ENCODE results near the gene HDAC9. TPM values are rescaled to one million over a fixed set of nuclear protein-coding genes. Genes with fewer than 3 reads are reported as not detected.

Gene HDAC9
- total and polyA plus RNA-seq, 2 donors: 4.8 to 12.2 TPM

DNA sequence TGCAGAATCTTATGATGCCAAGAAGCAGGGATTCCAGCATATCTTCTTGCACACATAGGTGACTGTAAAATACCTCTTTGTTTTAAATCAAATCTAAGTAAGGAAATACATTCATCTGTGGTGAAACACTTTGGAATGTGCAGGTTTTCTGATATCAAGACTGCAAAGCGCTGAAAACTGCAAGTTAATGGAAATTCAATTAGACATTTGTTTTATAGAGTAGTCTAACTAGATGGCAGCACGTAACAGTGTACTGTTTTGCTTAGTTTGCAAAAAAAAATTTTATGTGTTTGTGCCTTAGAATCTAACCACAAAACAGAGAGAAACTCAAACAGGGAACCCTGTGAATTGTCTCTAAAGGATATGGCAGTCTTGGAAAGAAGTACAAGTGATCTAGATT, 259.2 kb downstream of the HDAC9 start:
- no peak overlapping the region for H3K4me3 ChIP-seq (ENCODE audit: low read length in 2 of 2)
- no peak for DNase-seq (ENCODE audit: low read depth in 6 of 9, low spot score in 9 of 9)

DNA sequence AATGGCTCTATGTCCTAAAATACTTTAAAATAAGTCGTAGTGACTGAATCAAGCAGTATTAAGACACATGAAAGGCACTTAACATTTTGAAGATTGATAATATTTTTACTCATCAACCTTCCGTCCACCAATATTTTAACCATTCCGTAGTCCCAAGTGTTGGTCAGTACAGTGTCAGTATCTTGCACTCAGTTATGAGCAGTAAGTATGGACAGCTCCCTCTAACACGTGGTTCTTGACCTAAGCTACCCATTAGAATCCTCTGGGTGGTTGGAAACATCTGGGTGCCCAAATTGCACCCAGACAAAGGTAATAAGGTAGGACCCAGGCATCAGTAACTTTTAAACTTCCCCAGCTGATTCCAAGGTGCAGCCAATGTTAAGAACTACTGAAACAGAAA, 260.2 kb downstream of the HDAC9 start:
- DNase-seq (ENCODE audit: low read depth in 6 of 9, low spot score in 9 of 9): no peak
- Histone ChIP-seq H3K4me1 (ENCODE audit: control insufficient read depth in 2 of 2, insufficient read depth in 2 of 2, low read length in 2 of 2) (no peaks in the 10 kb centered on the region), H3K9me3 (ENCODE audit: control insufficient read depth in 2 of 2, insufficient read depth in 1 of 2, low read length in 1 of 2) (no peaks in the 10 kb centered on the region), H3K27me3 (ENCODE audit: control insufficient read depth in 2 of 2, insufficient read depth in 1 of 2, low read length in 1 of 2) (no peaks in the 10 kb centered on the region), H3K4me3 (ENCODE audit: low read length in 2 of 2) (no peak overlapping the region), H3K36me3 (ENCODE audit: control insufficient read depth in 2 of 2, insufficient read depth in 2 of 2, low read length in 1 of 2) (no peaks in the 10 kb centered on the region), H3K27ac (ENCODE audit: low read depth in 1 of 2, low read length in 1 of 2) (no peak overlapping the region)
- 92% methylated on average over 4 of the region's 4 CpGs for WGBS

More for the DNA sequence above, 259.2 kb downstream of the HDAC9 start:
- H3K27ac ChIP-seq (ENCODE audit: low read depth in 1 of 2, low read length in 1 of 2): no peak overlapping the region
- H3K27me3 ChIP-seq (ENCODE audit: control insufficient read depth in 2 of 2, insufficient read depth in 1 of 2, low read length in 1 of 2): no peaks in the 10 kb centered on the region
- no peaks in the 10 kb centered on the region for H3K9me3 ChIP-seq (ENCODE audit: control insufficient read depth in 2 of 2, insufficient read depth in 1 of 2, low read length in 1 of 2)
- H3K4me1 ChIP-seq (ENCODE audit: control insufficient read depth in 2 of 2, insufficient read depth in 2 of 2, low read length in 2 of 2): no peaks in the 10 kb centered on the region
- WGBS: 87% methylated on average over 2 of the region's 2 CpGs
- no peaks in the 10 kb centered on the region for H3K36me3 ChIP-seq (ENCODE audit: control insufficient read depth in 2 of 2, insufficient read depth in 2 of 2, low read length in 1 of 2)

DNA sequence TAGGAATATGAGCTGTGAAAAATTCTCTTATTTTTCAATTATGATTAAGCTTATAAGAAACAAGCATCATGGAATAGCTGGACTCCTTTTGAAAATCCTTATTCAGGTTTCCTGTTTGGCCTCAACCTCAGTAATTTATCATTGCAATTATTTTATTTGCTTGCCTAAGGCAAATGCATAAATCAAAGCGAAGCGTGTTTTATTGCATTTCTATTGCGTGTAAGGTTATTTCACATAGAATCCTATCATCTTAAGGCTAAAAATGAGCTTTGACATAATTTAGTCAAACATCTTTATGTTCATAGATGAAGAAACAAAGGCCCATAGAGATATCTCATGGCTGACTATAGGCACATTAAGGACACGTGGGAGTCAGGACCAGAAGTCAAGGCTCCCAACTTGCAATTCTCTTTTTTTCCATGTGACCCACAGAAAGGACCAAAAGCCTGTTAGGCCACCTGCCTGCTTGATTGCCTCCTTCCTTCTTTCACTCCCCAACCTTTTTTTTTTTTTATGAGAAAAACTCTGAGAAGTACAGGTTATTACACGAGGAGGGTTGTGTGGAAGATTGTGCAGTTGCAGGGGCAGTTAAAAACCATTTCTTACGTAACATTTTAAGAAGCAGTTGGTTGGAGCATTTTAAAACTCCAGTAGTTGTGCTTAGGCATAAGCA, 261.0 kb downstream of the HDAC9 start:
- Histone ChIP-seq H3K9me3 (ENCODE audit: control insufficient read depth in 2 of 2, insufficient read depth in 1 of 2, low read length in 1 of 2) (no peaks in the 10 kb centered on the region), H3K36me3 (ENCODE audit: control insufficient read depth in 2 of 2, insufficient read depth in 2 of 2, low read length in 1 of 2) (no peaks in the 10 kb centered on the region), H3K27me3 (ENCODE audit: control insufficient read depth in 2 of 2, insufficient read depth in 1 of 2, low read length in 1 of 2) (no peaks in the 10 kb centered on the region), H3K27ac (ENCODE audit: low read depth in 1 of 2, low read length in 1 of 2) (no peak overlapping the region), H3K4me3 (ENCODE audit: low read length in 2 of 2) (no peak overlapping the region), H3K4me1 (ENCODE audit: control insufficient read depth in 2 of 2, insufficient read depth in 2 of 2, low read length in 2 of 2) (no peaks in the 10 kb centered on the region)
- 95% methylated on average over 6 of the region's 6 CpGs for WGBS
- no peak for DNase-seq (ENCODE audit: low read depth in 6 of 9, low spot score in 9 of 9)

DNA sequence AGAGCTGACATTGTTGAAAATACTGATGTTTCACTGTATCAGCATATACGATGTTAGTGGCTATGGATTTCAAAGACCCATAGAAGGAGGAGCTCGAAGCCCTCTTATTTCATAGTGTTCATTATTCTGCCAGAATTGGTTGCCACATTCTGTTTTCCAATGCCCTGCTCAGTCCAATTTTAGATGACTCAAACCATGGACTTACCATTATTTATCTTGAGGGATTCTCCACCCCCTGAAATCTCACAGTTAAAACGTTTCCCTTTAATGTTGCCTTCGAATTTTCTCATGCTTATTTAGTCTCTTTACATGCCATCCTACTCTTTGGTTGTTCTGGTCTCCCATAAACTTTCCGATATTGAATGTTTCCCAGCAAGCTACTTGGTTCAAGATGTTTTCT, 264.5 kb downstream of the HDAC9 start:
- Histone ChIP-seq H3K9me3 (ENCODE audit: control insufficient read depth in 2 of 2, insufficient read depth in 1 of 2, low read length in 1 of 2) (no peaks in the 10 kb centered on the region), H3K4me3 (ENCODE audit: low read length in 2 of 2) (no peak overlapping the region), H3K27ac (ENCODE audit: low read depth in 1 of 2, low read length in 1 of 2) (no peak overlapping the region), H3K36me3 (ENCODE audit: control insufficient read depth in 2 of 2, insufficient read depth in 2 of 2, low read length in 1 of 2) (no peaks in the 10 kb centered on the region), H3K4me1 (ENCODE audit: control insufficient read depth in 2 of 2, insufficient read depth in 2 of 2, low read length in 2 of 2) (no peaks in the 10 kb centered on the region), H3K27me3 (ENCODE audit: control insufficient read depth in 2 of 2, insufficient read depth in 1 of 2, low read length in 1 of 2) (no peaks in the 10 kb centered on the region)
- DNase-seq (ENCODE audit: low read depth in 6 of 9, low spot score in 9 of 9): no peak
- 93% methylated on average over 5 of the region's 5 CpGs for WGBS

DNA sequence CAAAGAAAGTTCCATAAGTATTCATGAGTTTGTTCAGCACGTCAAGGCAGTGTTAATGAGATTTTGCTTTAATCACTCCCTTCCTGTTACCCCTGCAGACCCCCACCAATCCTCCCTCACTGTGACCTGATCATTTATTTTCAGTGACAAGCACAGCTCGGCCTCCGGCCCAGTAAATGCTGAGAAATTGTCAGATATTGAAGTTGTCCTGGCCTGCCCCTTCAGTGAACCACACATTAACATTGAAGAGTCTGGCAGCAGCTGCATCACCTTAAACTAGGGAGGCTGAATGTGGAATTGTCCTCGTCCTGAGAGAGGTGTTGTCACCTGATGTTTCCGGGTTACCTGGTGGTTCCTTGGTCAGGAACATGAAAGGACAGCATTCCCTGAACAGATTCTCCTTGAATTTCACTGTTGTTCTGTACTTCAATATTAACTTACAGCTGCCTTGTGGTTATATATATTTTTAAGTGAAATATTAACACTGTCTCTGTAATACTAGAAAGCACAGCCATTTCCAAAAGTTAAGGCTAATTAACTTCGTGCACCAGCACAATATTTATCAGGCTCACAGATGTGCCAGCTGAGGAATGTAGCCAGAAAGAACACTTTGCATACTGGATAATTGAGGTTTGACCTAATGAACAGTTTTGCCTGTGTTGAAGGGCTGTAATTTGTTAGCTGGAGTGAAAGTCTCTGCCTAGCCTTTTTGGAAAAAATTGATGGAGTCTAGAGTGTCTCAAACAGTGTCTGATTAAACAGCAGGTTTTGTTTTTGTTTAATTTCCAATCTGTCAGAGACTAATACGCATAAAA, 265.3 kb downstream of the HDAC9 start:
- 89% methylated on average over 7 of the region's 7 CpGs for WGBS
- no peak overlapping the region for H3K4me3 ChIP-seq (ENCODE audit: low read length in 2 of 2)
- DNase-seq (ENCODE audit: low read depth in 6 of 9, low spot score in 9 of 9): no peak
- H3K27ac ChIP-seq (ENCODE audit: low read depth in 1 of 2, low read length in 1 of 2): no peak overlapping the region
- H3K36me3 ChIP-seq (ENCODE audit: control insufficient read depth in 2 of 2, insufficient read depth in 2 of 2, low read length in 1 of 2): no peaks in the 10 kb centered on the region
- H3K27me3 ChIP-seq (ENCODE audit: control insufficient read depth in 2 of 2, insufficient read depth in 1 of 2, low read length in 1 of 2): no peaks in the 10 kb centered on the region
- H3K4me1 ChIP-seq (ENCODE audit: control insufficient read depth in 2 of 2, insufficient read depth in 2 of 2, low read length in 2 of 2): no peaks in the 10 kb centered on the region
- no peaks in the 10 kb centered on the region for H3K9me3 ChIP-seq (ENCODE audit: control insufficient read depth in 2 of 2, insufficient read depth in 1 of 2, low read length in 1 of 2)

DNA sequence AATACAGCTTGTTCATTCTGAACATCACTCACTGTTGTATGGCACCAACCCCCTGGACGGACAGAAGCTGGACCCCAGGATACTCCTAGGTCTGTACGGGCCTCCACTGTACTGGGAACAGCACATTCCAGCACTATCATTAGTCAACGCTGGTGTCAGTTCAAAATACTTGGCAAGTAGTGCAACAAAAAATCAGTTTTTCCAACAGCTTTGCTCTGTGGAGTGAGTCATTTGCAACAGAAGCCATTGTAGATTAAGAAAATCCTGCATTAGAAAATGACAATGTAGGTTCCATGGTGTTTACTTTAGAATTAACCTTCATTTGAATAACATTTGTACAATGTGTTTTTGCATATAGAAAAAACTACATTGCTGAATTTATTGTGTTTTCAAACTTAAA, 266.6 kb downstream of the HDAC9 start:
- no peaks in the 10 kb centered on the region for H3K9me3 ChIP-seq (ENCODE audit: control insufficient read depth in 2 of 2, insufficient read depth in 1 of 2, low read length in 1 of 2)
- no peaks in the 10 kb centered on the region for H3K4me1 ChIP-seq (ENCODE audit: control insufficient read depth in 2 of 2, insufficient read depth in 2 of 2, low read length in 2 of 2)
- no peaks in the 10 kb centered on the region for H3K36me3 ChIP-seq (ENCODE audit: control insufficient read depth in 2 of 2, insufficient read depth in 2 of 2, low read length in 1 of 2)
- no peak overlapping the region for H3K4me3 ChIP-seq (ENCODE audit: low read length in 2 of 2)
- 94% methylated on average over 3 of the region's 3 CpGs for WGBS
- DNase-seq (ENCODE audit: low read depth in 6 of 9, low spot score in 9 of 9): no peak
- H3K27me3 ChIP-seq (ENCODE audit: control insufficient read depth in 2 of 2, insufficient read depth in 1 of 2, low read length in 1 of 2): no peaks in the 10 kb centered on the region
- no peak overlapping the region for H3K27ac ChIP-seq (ENCODE audit: low read depth in 1 of 2, low read length in 1 of 2)

DNA sequence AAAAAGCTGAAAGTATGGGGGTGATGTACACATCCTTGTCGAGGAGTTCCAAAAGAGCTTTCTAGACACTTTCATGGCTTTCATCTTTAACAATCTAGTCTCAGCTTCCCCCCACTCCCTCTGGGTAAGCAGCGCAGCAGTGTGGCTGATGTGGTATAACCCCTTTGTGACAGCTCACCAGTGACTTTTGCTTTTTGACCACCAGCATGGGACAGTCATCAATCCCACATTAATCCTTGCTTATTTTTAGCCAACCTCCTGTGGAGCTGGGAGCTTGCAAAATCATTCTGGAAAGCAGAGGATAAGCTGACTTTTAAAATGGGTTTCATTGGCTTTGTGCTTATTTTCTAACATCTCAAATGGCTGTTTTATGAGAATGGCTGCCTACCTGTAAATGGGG, 272.7 kb downstream of the HDAC9 start:
- WGBS: 94% methylated on average over 2 of the region's 2 CpGs

DNA sequence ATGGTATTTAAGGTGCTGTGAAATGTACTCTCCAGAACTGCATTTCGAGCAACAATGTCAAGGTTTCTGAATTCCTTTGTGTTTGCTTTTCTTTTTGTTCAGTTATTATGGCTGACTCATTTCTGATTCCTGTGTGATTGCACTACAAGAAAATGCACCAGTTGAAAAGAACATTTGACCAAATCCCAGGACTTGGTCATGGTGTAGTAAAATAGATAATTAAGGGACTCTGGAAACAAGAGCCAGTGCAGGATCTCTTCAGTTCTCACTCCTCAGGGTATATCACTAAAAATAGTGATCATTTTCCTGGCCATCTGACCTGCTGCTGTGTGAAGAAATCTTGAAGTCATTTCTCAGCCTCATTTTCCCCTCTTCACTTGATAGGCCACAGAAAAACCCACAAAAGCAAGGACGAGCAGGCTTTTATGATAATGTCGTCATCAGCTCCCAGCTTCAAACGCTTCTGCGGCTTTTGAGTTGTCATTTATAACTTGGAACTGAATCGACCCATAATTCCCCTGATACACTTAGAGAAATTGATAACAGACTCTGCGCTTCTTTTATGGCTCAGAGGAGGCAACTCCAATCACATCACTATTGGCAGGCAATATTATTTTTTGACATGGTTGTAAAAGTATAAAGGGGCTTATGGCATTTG, 274.7 kb downstream of the HDAC9 start:
- H3K27me3 ChIP-seq (ENCODE audit: control insufficient read depth in 2 of 2, insufficient read depth in 1 of 2, low read length in 1 of 2): no peaks in the 10 kb centered on the region
- no peaks in the 10 kb centered on the region for H3K9me3 ChIP-seq (ENCODE audit: control insufficient read depth in 2 of 2, insufficient read depth in 1 of 2, low read length in 1 of 2)
- no peak overlapping the region for H3K4me3 ChIP-seq (ENCODE audit: low read length in 2 of 2)
- H3K4me1 ChIP-seq (ENCODE audit: control insufficient read depth in 2 of 2, insufficient read depth in 2 of 2, low read length in 2 of 2): no peaks in the 10 kb centered on the region
- no peak overlapping the region for H3K27ac ChIP-seq (ENCODE audit: low read depth in 1 of 2, low read length in 1 of 2)
- no peaks in the 10 kb centered on the region for H3K36me3 ChIP-seq (ENCODE audit: control insufficient read depth in 2 of 2, insufficient read depth in 2 of 2, low read length in 1 of 2)
- no peak for DNase-seq (ENCODE audit: low read depth in 6 of 9, low spot score in 9 of 9)
- 84% methylated on average over 7 of the region's 7 CpGs for WGBS

More for the DNA sequence above, 272.7 kb downstream of the HDAC9 start:
- Histone ChIP-seq H3K36me3 (ENCODE audit: control insufficient read depth in 2 of 2, insufficient read depth in 2 of 2, low read length in 1 of 2) (no peaks in the 10 kb centered on the region), H3K4me3 (ENCODE audit: low read length in 2 of 2) (no peak overlapping the region), H3K27ac (ENCODE audit: low read depth in 1 of 2, low read length in 1 of 2) (no peak overlapping the region), H3K27me3 (ENCODE audit: control insufficient read depth in 2 of 2, insufficient read depth in 1 of 2, low read length in 1 of 2) (no peaks in the 10 kb centered on the region), H3K9me3 (ENCODE audit: control insufficient read depth in 2 of 2, insufficient read depth in 1 of 2, low read length in 1 of 2) (no peaks in the 10 kb centered on the region), H3K4me1 (ENCODE audit: control insufficient read depth in 2 of 2, insufficient read depth in 2 of 2, low read length in 2 of 2) (no peaks in the 10 kb centered on the region)
- no peak for DNase-seq (ENCODE audit: low read depth in 6 of 9, low spot score in 9 of 9)

DNA sequence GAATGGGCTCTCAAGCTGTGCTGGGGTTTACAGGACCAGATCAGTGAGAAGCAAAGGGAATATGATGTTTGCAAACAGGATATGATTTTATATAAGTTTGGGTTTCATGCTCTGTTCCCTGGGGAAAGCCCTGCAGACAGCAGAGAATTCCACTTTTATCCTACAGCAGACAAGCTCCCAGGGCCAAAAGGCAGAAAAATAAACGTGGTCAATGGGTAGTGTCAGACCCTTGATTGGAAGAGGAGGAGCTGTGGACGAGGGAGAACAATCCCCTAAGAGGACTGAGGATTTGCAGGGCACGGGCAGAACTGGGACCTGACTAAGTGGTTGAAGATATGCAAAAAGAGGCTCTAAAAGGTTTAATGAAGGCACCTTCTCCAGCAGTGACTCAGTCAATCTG, 275.3 kb downstream of the HDAC9 start:
- no peaks in the 10 kb centered on the region for H3K4me1 ChIP-seq (ENCODE audit: control insufficient read depth in 2 of 2, insufficient read depth in 2 of 2, low read length in 2 of 2)
- 79% methylated on average over 3 of the region's 3 CpGs for WGBS
- H3K36me3 ChIP-seq (ENCODE audit: control insufficient read depth in 2 of 2, insufficient read depth in 2 of 2, low read length in 1 of 2): no peaks in the 10 kb centered on the region
- H3K4me3 ChIP-seq (ENCODE audit: low read length in 2 of 2): no peak overlapping the region
- DNase-seq (ENCODE audit: low read depth in 6 of 9, low spot score in 9 of 9): no peak
- H3K9me3 ChIP-seq (ENCODE audit: control insufficient read depth in 2 of 2, insufficient read depth in 1 of 2, low read length in 1 of 2): no peaks in the 10 kb centered on the region
- H3K27ac ChIP-seq (ENCODE audit: low read depth in 1 of 2, low read length in 1 of 2): no peak overlapping the region
- no peaks in the 10 kb centered on the region for H3K27me3 ChIP-seq (ENCODE audit: control insufficient read depth in 2 of 2, insufficient read depth in 1 of 2, low read length in 1 of 2)
